Stimulated activated CD4-positive, alpha-beta T cell treated with anti-CD3 and anti-CD28 coated beads, Interleukin-12 subunit alpha, Interleukin-12 subunit beta, amount 100 ng/mL, for 4 hours (primary cell): ENCODE measurements around the gene SOCS7.
"Not testable (repeated sequence)": the region's sequence is repeated elsewhere in the genome, so short reads cannot be mapped to it uniquely, and the experiment has no call there.

Experiments used
- DNase-seq: peaks from one replicate; pipeline ENCODE4 v3.0.0-alpha.2; 2020

Gene SOCS7

DNA sequence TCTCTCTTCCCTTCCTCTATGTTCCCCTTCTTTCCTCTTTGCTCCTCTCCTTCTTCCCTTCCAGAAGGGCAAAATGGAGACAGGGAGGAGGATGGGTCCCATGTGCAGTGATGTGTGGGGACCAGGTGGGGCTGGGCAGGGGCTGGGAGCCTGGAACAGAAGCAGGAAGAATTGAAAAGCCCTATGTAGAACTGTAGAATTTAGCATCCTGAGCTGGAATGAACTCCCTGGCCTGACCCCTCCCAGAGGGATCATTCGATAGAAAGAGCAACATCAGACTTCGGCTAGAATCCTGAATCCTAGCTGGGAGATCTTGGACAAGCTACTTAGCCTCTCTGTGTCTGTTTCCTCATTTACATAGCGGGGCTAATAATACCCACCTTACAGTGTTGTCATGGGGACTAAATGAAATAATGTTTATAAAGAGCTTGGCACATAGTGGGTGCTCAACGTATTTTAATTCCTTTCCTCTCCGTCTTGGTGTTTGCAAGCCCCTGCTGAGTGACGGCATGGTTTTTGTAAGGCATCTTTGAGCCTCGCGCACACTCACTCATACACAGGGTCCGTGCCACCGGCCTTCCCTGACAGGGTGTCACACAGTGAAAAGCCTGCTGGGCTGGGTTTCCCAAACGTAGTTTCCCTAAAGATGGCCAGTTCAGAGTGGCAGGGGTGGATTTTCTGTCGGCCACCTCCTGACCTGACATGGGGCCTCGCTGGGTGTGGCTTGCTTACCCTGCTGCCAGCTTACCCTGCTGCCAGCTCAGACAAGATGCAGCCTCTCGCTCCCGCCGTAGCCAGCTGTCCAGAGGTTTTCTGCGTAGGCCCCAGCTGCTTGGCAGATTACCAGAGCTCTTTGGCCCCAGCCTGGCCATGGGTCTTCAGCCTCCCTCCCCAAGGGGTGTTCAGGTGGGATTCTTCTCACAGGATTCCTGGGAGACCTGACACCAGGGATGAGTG is 70.5 kb downstream of the SOCS7 start:
- no peak for DNase-seq

- DNase-seq, result no peak
These were observed 72.8 kb downstream of the SOCS7 start for GRCh38 chr17:38424297-38424972.

GRCh38 chr17:38425031-38425430 is 73.4 kb downstream of the SOCS7 start:
- DNase-seq, result no peak

GRCh38 chr17:38425744-38426143 is 74.1 kb downstream of the SOCS7 start:
- no peak for DNase-seq

DNA sequence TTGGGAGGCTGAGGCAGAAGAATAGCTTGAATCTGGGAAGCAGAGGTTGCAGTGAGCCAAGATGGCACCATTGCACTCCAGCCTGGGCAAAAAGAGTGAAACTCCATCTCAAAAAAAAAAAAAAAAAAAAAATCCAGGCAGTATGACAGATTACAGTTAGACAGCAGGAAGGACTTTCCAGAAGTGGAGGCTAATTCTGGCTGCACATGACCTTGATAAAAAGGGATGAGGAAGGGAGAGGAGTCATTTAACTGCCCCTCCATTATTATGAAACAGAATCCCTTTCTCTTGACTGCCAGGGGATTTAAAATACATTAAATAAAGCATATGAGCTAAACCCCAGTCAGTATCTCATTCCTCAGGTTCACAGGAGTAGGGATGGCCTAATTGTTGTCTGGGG is 74.8 kb downstream of the SOCS7 start:
- no peak for DNase-seq

GRCh38 chr17:38427160-38427949 is 75.7 kb downstream of the SOCS7 start:
- no peak for DNase-seq

GRCh38 chr17:38428112-38428642 is 76.5 kb downstream of the SOCS7 start, which contains the start of gene ARHGAP23:
TSS of gene ARHGAP23 (plus strand) at chr17:38428464. CDS start at chr17:38428486, 22 bp downstream.
- peak; percentile 43 for DNase-seq

DNA sequence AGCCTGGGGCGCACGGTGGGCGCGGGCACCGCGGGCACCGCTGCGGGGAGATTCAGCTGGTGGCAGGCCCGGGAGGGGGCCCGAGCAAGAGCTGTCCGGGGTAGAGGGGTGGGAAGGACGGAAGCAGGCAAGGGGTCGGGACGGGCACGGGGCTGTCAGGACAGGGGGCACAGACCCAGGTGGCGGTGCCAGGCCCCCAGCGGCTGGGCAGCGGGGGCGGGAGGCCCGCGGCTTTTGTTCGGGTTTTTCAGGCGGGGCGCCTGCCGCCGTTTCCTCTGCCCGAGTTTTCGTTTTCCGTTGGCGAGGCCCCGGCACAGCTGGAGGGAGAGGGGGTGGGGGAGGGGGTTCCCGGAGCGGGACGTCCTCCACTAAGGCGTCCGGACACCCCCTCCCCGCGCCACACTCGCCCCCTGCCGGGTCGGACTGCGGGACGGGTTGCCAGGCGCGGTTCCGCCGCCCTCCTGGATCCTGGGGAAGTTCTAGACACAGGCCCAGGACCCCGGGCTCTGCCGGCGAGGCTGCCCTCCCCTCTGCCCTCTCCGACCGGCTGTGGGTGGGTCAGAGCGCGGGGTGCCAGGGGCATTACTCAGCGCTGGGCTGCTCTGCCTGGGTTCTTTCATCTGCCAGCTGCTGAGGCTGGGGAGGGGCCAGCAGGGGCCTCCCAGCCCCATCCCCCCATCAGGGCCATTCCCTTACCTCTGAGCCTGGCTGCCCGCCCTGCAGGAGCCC is 77.2 kb downstream of the SOCS7 start:
- no peak for DNase-seq

DNA sequence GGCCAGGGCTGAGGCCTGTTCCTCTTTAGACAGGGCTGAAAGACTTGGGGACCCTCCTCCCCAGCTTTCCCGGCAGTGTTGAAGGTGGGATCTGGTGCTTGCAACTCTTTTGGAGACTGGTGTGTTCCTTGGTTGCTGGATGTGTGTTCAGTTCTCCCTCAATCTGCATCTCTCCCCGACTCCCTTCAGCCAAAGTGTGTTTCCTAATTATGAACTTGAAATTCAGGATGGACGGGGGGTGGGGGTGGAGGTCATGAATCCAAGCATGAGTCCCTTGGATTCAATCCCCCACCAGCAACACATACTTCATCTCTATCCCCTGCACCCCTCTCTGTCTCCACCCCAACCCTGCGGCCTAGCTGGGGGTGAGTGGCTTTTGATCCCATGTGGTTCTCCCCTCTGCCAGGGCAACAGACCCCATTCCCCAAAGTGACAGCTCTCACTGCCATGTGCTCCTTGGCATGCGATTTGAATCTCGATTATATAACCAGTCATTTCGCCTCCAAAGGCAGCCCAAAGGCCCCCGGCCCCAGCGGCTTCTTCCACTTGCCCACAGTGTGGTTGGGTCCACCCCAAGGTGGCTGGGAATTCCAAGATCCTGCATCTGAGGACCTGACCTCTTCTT is 77.9 kb downstream of the SOCS7 start:
- DNase-seq, result no peak

- DNase-seq, result no peak
These were observed 78.7 kb downstream of the SOCS7 start for GRCh38 chr17:38430316-38430715.

DNA sequence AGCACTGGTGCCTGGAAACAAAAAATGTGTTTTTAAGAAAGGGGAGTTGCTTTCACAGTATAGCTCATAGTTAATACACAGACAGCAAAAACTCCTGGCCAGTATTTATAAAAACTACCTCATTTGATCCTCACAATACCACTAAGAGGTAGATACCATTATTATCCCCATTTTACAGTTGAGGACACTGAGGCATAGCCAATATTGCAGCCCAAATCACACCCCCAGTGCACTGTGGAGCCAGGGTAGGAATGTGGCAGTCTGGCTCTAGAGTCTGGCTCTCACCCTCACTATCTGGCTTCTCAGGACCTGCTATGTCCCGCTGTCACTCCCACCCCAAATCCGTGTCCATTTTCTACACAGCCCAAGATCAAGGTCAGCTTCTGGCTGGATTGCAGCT is 79.2 kb downstream of the SOCS7 start:
- no peak for DNase-seq

- DNase-seq, result no peak
These were observed 79.9 kb downstream of the SOCS7 start for GRCh38 chr17:38431346-38432145.

DNA sequence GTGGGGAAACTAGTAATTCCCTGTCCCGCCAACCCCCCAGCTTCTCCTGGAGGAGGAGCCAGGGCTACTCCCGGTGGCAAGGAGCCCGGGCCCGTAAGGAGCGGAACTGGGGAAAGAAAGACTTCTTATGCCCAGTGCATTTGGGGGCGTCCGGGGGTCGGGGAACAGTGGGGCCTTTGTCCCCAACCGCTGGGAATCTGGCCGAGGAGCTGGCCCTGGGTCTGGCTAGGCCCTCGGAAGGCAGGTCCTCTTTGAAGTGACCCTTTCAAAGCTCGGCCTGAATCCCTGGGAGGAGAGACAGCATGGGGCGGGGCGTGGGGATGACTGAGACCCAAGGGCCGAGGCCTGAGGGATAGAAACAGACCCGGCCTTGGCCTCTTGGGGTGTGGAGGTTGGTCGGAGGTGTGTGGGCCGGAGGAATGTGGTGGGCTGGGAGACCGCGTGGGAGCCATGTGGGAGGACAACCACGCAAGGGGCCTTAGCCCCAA is 82.6 kb downstream of the SOCS7 start:
- no peak for DNase-seq

DNA sequence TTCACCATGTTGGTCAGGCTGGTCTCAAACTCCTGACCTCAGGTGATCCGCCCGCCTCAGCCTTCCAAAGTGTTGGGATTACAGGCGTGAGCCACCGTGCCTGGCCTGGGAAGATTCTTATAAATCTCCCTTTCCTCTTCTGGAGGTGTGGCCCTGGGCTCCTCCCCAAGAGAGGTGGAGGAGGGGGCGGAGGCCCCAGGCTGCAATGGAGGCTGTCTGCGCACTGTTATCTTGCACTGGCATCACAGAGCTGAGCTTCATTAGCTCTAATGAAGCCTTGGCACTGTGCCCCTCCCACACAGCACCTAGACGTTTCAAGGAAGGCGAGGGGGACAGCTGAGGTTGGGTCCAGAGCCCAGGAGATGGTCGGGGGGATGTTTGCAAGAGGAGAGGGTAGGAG is 84.2 kb downstream of the SOCS7 start:
- no peak for DNase-seq

DNA sequence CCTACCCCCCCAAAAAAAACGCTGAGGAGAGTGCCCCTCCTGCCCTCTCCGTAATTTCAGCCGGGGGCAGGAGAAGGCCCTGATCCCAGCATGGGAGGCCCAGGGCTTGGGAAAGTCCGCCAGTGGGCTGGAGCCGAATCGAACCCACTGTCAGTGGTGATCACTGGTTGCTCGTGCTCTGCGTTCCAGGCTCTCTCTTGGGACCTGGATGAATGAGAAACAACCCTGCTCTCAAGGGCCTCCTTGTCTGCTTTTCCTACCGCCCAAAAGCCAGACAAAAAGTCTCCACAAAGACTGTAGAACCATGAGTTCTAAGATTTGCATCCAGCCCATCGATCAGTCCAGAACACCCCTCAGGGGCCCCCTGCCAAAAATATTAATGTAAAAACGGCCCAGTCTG is 84.7 kb downstream of the SOCS7 start:
- no peak for DNase-seq

- not testable (repeated sequence) for DNase-seq
These were observed 85.7 kb downstream of the SOCS7 start for GRCh38 chr17:38437313-38437712.

DNA sequence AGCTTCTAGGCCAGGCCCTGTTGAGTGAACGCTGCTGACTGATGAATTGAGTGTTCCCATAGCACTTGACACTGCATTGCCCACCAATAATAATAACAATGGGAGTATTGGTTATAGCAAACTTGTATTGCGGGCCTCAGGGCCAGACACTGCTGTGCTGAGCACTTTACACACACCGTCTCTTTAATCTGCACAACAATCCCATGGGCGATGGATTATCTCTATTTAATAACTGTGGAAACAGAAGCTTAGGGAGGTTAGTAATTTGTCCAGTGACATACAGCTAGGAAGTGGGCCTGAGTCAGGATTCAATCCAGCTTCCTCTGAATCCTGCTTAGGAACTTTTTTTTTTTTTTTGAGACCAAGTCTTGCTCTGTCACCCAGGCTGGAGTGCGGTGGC is 87.8 kb downstream of the SOCS7 start:
- no peak for DNase-seq

GRCh38 chr17:38440614-38441397 is 89.2 kb downstream of the SOCS7 start:
- DNase-seq, result no peak

DNA sequence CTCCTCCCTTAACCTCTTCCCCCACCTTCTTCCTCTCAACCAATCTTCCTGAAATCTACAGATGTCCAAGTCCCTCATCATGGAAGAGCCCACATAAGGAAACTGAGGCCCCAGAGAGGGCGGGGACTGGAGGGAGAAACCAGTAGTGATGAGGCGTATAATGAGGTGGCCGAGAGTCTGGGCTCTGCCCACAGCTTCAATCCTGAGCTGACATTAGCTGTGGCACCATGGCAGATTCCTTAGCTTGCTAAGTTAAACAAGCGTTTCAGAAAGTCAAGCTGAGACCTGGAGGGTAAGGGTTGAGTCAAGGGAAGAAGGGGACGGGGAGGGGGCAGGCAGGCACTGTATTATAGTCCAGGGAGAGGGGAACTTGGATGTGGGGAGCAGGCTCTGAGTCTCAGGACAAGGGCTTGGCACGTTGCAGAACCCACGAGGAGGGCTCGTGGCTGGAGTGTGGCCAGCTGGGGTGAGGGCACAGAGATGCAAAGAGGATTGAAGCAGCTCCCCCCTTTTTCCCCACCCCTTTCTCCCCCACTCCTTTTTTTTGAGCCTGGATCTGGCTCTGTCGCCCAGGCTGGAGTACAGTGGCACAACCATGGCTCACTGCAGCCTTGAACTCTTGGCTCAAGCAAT is 89.9 kb downstream of the SOCS7 start:
- DNase-seq, result no peak
